Activated naive CD8-positive, alpha-beta T cell treated with anti-CD3 and anti-CD28 coated beads for 36 hours (primary cell): ENCODE data around the gene AUTS2. TPM values are rescaled to one million over a fixed set of nuclear protein-coding genes. Genes with fewer than 3 reads are reported as not detected.
"Not testable (repeated sequence)": the region's sequence is repeated elsewhere in the genome, so short reads cannot be mapped to it uniquely, and the experiment has no call there.

Experiments
- DNase-seq: peaks from one replicate; pipeline ENCODE4 v3.0.0; 2021
- H3K27ac Mint-ChIP-seq: one replicate; pipeline ENCODE4 v1.8.0; 2022; ENCODE audit warnings: mild to moderate bottlenecking, moderate library complexity, mixed read lengths
- H3K27me3 Mint-ChIP-seq: one replicate; pipeline ENCODE4 v1.8.0; 2022; ENCODE audit warnings: mild to moderate bottlenecking, mixed read lengths
- H3K36me3 Mint-ChIP-seq: one replicate; pipeline ENCODE4 v1.8.0; 2021; ENCODE audit warnings: mild to moderate bottlenecking, mixed read lengths
- H3K4me1 Mint-ChIP-seq: one replicate; pipeline ENCODE4 v1.8.0; 2021; ENCODE audit warnings: mixed read lengths
- H3K4me3 Mint-ChIP-seq: one replicate; pipeline ENCODE4 v1.8.0; 2022; ENCODE audit warnings: mild to moderate bottlenecking, moderate library complexity, mixed read lengths
- H3K9me3 Mint-ChIP-seq: one replicate; pipeline ENCODE4 v1.8.0; 2022; ENCODE audit warnings: mixed read lengths
- total RNA-seq, 2 experiments: library from RNA; stranded (reverse); gene quantifications; one replicate each; pipeline ENCODE4 v1.2.3, GENCODE V29; 2021

The AUTS2 gene
- total RNA-seq, 2 experiments from 2014 or later: 0.58 to 0.78 TPM

GRCh38 chr7:70719125-70719524 is 1120.8 kb downstream of the AUTS2 start:
- no peaks in the 10 kb centered on the region for H3K9me3 Mint-ChIP-seq
- H3K36me3 Mint-ChIP-seq: no peaks in the 10 kb centered on the region
- no peak overlapping the region for H3K4me3 Mint-ChIP-seq
- H3K27ac Mint-ChIP-seq: no peak overlapping the region
- H3K4me1 Mint-ChIP-seq: peaks cover 4% of the 10 kb centered on the region
- peaks cover 5% of the 10 kb centered on the region for H3K27me3 Mint-ChIP-seq
- no peak for DNase-seq

- H3K4me1 Mint-ChIP-seq: peaks cover 4% of the 10 kb centered on the region
- H3K27ac Mint-ChIP-seq: no peak overlapping the region
- H3K9me3 Mint-ChIP-seq: no peaks in the 10 kb centered on the region
- H3K36me3 Mint-ChIP-seq: no peaks in the 10 kb centered on the region
- no peak overlapping the region for H3K4me3 Mint-ChIP-seq
- DNase-seq: no peak
- peaks cover 5% of the 10 kb centered on the region for H3K27me3 Mint-ChIP-seq
Measured at GRCh38 chr7:70720191-70720873, 1122.1 kb downstream of the AUTS2 start.

- Mint-ChIP-seq H3K4me1 (peaks cover 4% of the 10 kb centered on the region), H3K27ac (no peak overlapping the region), H3K9me3 (no peaks in the 10 kb centered on the region), H3K36me3 (no peaks in the 10 kb centered on the region), H3K4me3 (no peak overlapping the region), H3K27me3 (peaks cover 5% of the 10 kb centered on the region)
- DNase-seq: no peak
Measured at GRCh38 chr7:70721500-70721899, 1123.2 kb downstream of the AUTS2 start.

GRCh38 chr7:70723339-70723738 is 1125.1 kb downstream of the AUTS2 start:
- Mint-ChIP-seq H3K36me3 (no peaks in the 10 kb centered on the region), H3K4me1 (no peaks in the 10 kb centered on the region), H3K9me3 (no peaks in the 10 kb centered on the region), H3K27me3 (peaks cover 5% of the 10 kb centered on the region), H3K27ac (no peak overlapping the region), H3K4me3 (no peak overlapping the region)
- no peak for DNase-seq

- DNase-seq: no peak
- no peaks in the 10 kb centered on the region for H3K9me3 Mint-ChIP-seq
- H3K4me1 Mint-ChIP-seq: no peaks in the 10 kb centered on the region
- H3K4me3 Mint-ChIP-seq: no peak overlapping the region
- no peaks in the 10 kb centered on the region for H3K27me3 Mint-ChIP-seq
- no peak overlapping the region for H3K27ac Mint-ChIP-seq
- H3K36me3 Mint-ChIP-seq: no peaks in the 10 kb centered on the region
Measured at GRCh38 chr7:70725448-70725847, 1127.2 kb downstream of the AUTS2 start.

- H3K9me3 Mint-ChIP-seq: no peaks in the 10 kb centered on the region
- H3K27me3 Mint-ChIP-seq: no peaks in the 10 kb centered on the region
- H3K4me3 Mint-ChIP-seq: no peak overlapping the region
- H3K4me1 Mint-ChIP-seq: no peaks in the 10 kb centered on the region
- no peaks in the 10 kb centered on the region for H3K36me3 Mint-ChIP-seq
- no peak overlapping the region for H3K27ac Mint-ChIP-seq
- no peak for DNase-seq
Measured at GRCh38 chr7:70726294-70726693, 1128.0 kb downstream of the AUTS2 start.

- Mint-ChIP-seq H3K36me3 (no peaks in the 10 kb centered on the region), H3K4me3 (no peak overlapping the region), H3K27ac (no peak overlapping the region), H3K9me3 (no peaks in the 10 kb centered on the region), H3K27me3 (no peaks in the 10 kb centered on the region), H3K4me1 (no peaks in the 10 kb centered on the region)
- DNase-seq: no peak
Measured at GRCh38 chr7:70726951-70727378, 1128.7 kb downstream of the AUTS2 start.

GRCh38 chr7:70727861-70728260 is 1129.6 kb downstream of the AUTS2 start:
- Mint-ChIP-seq H3K9me3 (no peaks in the 10 kb centered on the region), H3K4me1 (no peaks in the 10 kb centered on the region), H3K27me3 (no peaks in the 10 kb centered on the region), H3K4me3 (no peak overlapping the region), H3K36me3 (no peaks in the 10 kb centered on the region), H3K27ac (no peak overlapping the region)
- DNase-seq: no peak

- Mint-ChIP-seq H3K4me3 (no peak overlapping the region), H3K27me3 (no peaks in the 10 kb centered on the region), H3K4me1 (no peaks in the 10 kb centered on the region), H3K36me3 (no peaks in the 10 kb centered on the region), H3K9me3 (no peaks in the 10 kb centered on the region), H3K27ac (no peak overlapping the region)
- no peak for DNase-seq
Measured at GRCh38 chr7:70728872-70729552, 1130.7 kb downstream of the AUTS2 start.

GRCh38 chr7:70729553-70730157 is 1131.4 kb downstream of the AUTS2 start:
- not testable (repeated sequence) for H3K36me3 Mint-ChIP-seq, H3K27me3 Mint-ChIP-seq, H3K4me3 Mint-ChIP-seq, H3K27ac Mint-ChIP-seq, H3K9me3 Mint-ChIP-seq, DNase-seq, H3K4me1 Mint-ChIP-seq

- Mint-ChIP-seq H3K4me1 (no peaks in the 10 kb centered on the region), H3K4me3 (no peak overlapping the region), H3K27me3 (no peaks in the 10 kb centered on the region), H3K27ac (no peak overlapping the region), H3K9me3 (no peaks in the 10 kb centered on the region), H3K36me3 (no peaks in the 10 kb centered on the region)
- no peak for DNase-seq
Measured at GRCh38 chr7:70730451-70731110, 1132.3 kb downstream of the AUTS2 start.

- Mint-ChIP-seq H3K4me3 (no peak overlapping the region), H3K9me3 (no peaks in the 10 kb centered on the region), H3K36me3 (no peaks in the 10 kb centered on the region), H3K27me3 (no peaks in the 10 kb centered on the region), H3K4me1 (peaks cover 9% of the 10 kb centered on the region), H3K27ac (no peak overlapping the region)
- no peak for DNase-seq
Measured at GRCh38 chr7:70733090-70733489, 1134.8 kb downstream of the AUTS2 start.

- H3K27ac Mint-ChIP-seq: no peak overlapping the region
- no peaks in the 10 kb centered on the region for H3K27me3 Mint-ChIP-seq
- no peak overlapping the region for H3K4me3 Mint-ChIP-seq
- H3K4me1 Mint-ChIP-seq: peaks cover 9% of the 10 kb centered on the region
- DNase-seq: no peak
- H3K9me3 Mint-ChIP-seq: no peaks in the 10 kb centered on the region
- H3K36me3 Mint-ChIP-seq: no peaks in the 10 kb centered on the region
Measured at GRCh38 chr7:70734411-70734810, 1136.1 kb downstream of the AUTS2 start.

GRCh38 chr7:70735313-70735712 is 1137.0 kb downstream of the AUTS2 start:
- Mint-ChIP-seq H3K36me3 (no peaks in the 10 kb centered on the region), H3K4me1 (peaks cover 9% of the 10 kb centered on the region), H3K27me3 (no peaks in the 10 kb centered on the region), H3K4me3 (no peak overlapping the region), H3K9me3 (no peaks in the 10 kb centered on the region), H3K27ac (no peak overlapping the region)
- DNase-seq: no peak

GRCh38 chr7:70736715-70737460 is 1138.6 kb downstream of the AUTS2 start:
- Mint-ChIP-seq H3K36me3 (no peaks in the 10 kb centered on the region), H3K27ac (no peak overlapping the region), H3K4me1 (peaks cover 9% of the 10 kb centered on the region), H3K9me3 (no peaks in the 10 kb centered on the region), H3K27me3 (no peaks in the 10 kb centered on the region), H3K4me3 (no peak overlapping the region)
- no peak for DNase-seq
